Measurements from ENCODE around the gene TFAM.

Gene TFAM

GRCh38 chr10:58350023-58350422 lies 35.2 kb upstream of the TFAM start:
- TF ChIP-seq CTCF (IDR thresholded peaks at IDR 0.05; ENCODE audit: extremely low read depth, insufficient read depth, missing control alignments) = no peak
- DNase-seq (ENCODE audit: low spot score) = no peak

GRCh38 chr10:58350619-58351323 lies 34.4 kb upstream of the TFAM start:
- no peak for DNase-seq (ENCODE audit: low spot score)

More at GRCh38 chr10:58350023-58350422, 35.2 kb upstream of the TFAM start:
- in situ Hi-C loops (cut with MboI; ENCODE audit: low pct_unique_long_range_greater_than_20kb, low sequenced_read_pairs, unreplicated experiment) = no loop called here

GRCh38 chr10:58351616-58352578 lies 33.3 kb upstream of the TFAM start:
- no peak for TF ChIP-seq CTCF (IDR thresholded peaks at IDR 0.05; ENCODE audit: extremely low read depth, insufficient read depth, missing control alignments)
- DNase-seq (ENCODE audit: low spot score) = no peak
- in situ Hi-C loops (cut with MboI; ENCODE audit: low pct_unique_long_range_greater_than_20kb, low sequenced_read_pairs, unreplicated experiment) = no loop called here

More at GRCh38 chr10:58350619-58351323, 34.4 kb upstream of the TFAM start:
- in situ Hi-C loops (cut with MboI; ENCODE audit: low pct_unique_long_range_greater_than_20kb, low sequenced_read_pairs, unreplicated experiment) = no loop called here
- no peak for TF ChIP-seq CTCF (IDR thresholded peaks at IDR 0.05; ENCODE audit: extremely low read depth, insufficient read depth, missing control alignments)

GRCh38 chr10:58352956-58353610 lies 32.1 kb upstream of the TFAM start:
- TF ChIP-seq CTCF (IDR thresholded peaks at IDR 0.05; ENCODE audit: extremely low read depth, insufficient read depth, missing control alignments) = no peak
- in situ Hi-C loops (cut with MboI; ENCODE audit: low pct_unique_long_range_greater_than_20kb, low sequenced_read_pairs, unreplicated experiment) = no loop called here
- no peak for DNase-seq (ENCODE audit: low spot score)

- no peak for DNase-seq (ENCODE audit: low spot score)
- in situ Hi-C loops (cut with MboI; ENCODE audit: low pct_unique_long_range_greater_than_20kb, low sequenced_read_pairs, unreplicated experiment) = no loop called here
- no peak for TF ChIP-seq CTCF (IDR thresholded peaks at IDR 0.05; ENCODE audit: extremely low read depth, insufficient read depth, missing control alignments)
Measured at GRCh38 chr10:58356756-58357155, 28.5 kb upstream of the TFAM start.

- DNase-seq (ENCODE audit: low spot score) = no peak
- in situ Hi-C loops (cut with MboI; ENCODE audit: low pct_unique_long_range_greater_than_20kb, low sequenced_read_pairs, unreplicated experiment) = no loop called here
- TF ChIP-seq CTCF (IDR thresholded peaks at IDR 0.05; ENCODE audit: extremely low read depth, insufficient read depth, missing control alignments) = no peak
Measured at GRCh38 chr10:58358314-58358933, 26.8 kb upstream of the TFAM start.
